Neural cell (in vitro differentiated cells): ENCODE measurements around the gene BIRC2.

Experiments
- TAF1 ChIP-seq: IDR thresholded peaks from 2 replicates; pipeline ENCODE4 v1.6.1; 2012; ENCODE audit warnings: low read depth
- TF ChIP-seq, protein P1 (sequence below): fragments of 450-650 bp; IDR thresholded peaks from 2 replicates; pipeline ENCODE4 v1.5.1; 2014; ENCODE audit warnings: antibody characterized with exemption, mild to moderate bottlenecking, moderate library complexity; ENCODE audit not compliant: poor library complexity, severe bottlenecking

DNA sequence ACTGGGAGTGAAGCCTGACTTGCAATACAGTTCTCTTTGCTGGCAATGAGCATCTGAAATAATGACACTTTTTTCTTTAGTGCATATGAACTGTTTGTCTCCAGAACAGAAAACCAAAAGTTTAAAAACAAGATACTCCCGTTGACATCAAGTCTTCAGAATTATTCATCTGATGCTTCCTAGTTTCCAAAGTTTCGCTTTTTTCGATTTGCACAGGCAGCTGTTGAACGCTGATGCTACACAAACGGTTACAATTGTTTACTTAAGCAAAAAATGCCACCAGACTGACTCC, 612 bp upstream of the BIRC2 start:
- TF ChIP-seq TAF1: no peak
- TF ChIP-seq, protein P1, sequence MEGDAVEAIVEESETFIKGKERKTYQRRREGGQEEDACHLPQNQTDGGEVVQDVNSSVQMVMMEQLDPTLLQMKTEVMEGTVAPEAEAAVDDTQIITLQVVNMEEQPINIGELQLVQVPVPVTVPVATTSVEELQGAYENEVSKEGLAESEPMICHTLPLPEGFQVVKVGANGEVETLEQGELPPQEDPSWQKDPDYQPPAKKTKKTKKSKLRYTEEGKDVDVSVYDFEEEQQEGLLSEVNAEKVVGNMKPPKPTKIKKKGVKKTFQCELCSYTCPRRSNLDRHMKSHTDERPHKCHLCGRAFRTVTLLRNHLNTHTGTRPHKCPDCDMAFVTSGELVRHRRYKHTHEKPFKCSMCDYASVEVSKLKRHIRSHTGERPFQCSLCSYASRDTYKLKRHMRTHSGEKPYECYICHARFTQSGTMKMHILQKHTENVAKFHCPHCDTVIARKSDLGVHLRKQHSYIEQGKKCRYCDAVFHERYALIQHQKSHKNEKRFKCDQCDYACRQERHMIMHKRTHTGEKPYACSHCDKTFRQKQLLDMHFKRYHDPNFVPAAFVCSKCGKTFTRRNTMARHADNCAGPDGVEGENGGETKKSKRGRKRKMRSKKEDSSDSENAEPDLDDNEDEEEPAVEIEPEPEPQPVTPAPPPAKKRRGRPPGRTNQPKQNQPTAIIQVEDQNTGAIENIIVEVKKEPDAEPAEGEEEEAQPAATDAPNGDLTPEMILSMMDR: no peak
